Liver (tissue), 9 donors: ENCODE results near the gene KRT8. TPM values are rescaled to one million over a fixed set of nuclear protein-coding genes. Genes with fewer than 3 reads are reported as not detected.

Experiments used
- DNase-seq: peaks from one replicate; pipeline ENCODE4 v3.0.0-alpha.2; 2017; ENCODE audit warnings: low spot score
- H3K27ac ChIP-seq, 2 donors: one replicate each; pipeline ENCODE4 v1.7.0; 2013; ENCODE audit warnings: inconsistent platforms in 2 of 2, low read length in 2 of 2, control low read depth in 1 of 2, low read depth in 1 of 2, mild to moderate bottlenecking in 1 of 2
- H3K27me3 ChIP-seq, 4 donors: one replicate each; pipeline versions ENCODE4 v1.6.1 to v1.7.0; 2013; ENCODE audit warnings: low read length in 3 of 4, inconsistent platforms in 1 of 4, mild to moderate bottlenecking in 1 of 4, moderate library complexity in 1 of 4; ENCODE audit not compliant: control insufficient read depth in 4 of 4, insufficient read depth in 4 of 4
- H3K36me3 ChIP-seq, 4 donors: one replicate each; pipeline versions ENCODE4 v1.6.1 to v1.7.0; 2013; ENCODE audit warnings: low read length in 3 of 4, mild to moderate bottlenecking in 3 of 4, low read depth in 1 of 4, moderate library complexity in 1 of 4; ENCODE audit not compliant: control insufficient read depth in 4 of 4, insufficient read depth in 3 of 4
- H3K4me1 ChIP-seq, 4 donors: one replicate each; pipeline versions ENCODE4 v1.6.1 to v1.7.0; 2013; ENCODE audit warnings: low read length in 3 of 4, mild to moderate bottlenecking in 3 of 4, moderate library complexity in 1 of 4; ENCODE audit not compliant: control insufficient read depth in 4 of 4, insufficient read depth in 4 of 4
- H3K4me3 ChIP-seq, 3 donors: one replicate each; pipeline versions ENCODE4 v1.6.1 to v1.7.0; 2013; ENCODE audit warnings: low read length in 3 of 3, control low read depth in 1 of 3, low read depth in 1 of 3, mild to moderate bottlenecking in 1 of 3
- H3K9ac ChIP-seq, 2 donors: one replicate each; pipeline ENCODE4 v1.7.0; 2013; ENCODE audit warnings: low read length in 2 of 2, mild to moderate bottlenecking in 2 of 2, moderate library complexity in 2 of 2, control low read depth in 1 of 2, low read depth in 1 of 2
- H3K9me3 ChIP-seq, 4 donors: one replicate each; pipeline versions ENCODE4 v1.6.1 to v1.7.0; 2013; ENCODE audit warnings: low read length in 3 of 4; ENCODE audit not compliant: control insufficient read depth in 4 of 4
- EGR1 ChIP-seq, 2 donors: IDR thresholded peaks; 2 replicates each; pipeline ENCODE4 v1.6.1; 2016 to 2018; ENCODE audit warnings: antibody characterized with exemption in 2 of 2, low read depth in 2 of 2
- FOXA1 ChIP-seq: IDR thresholded peaks from 2 replicates; pipeline ENCODE4 v1.6.1; 2016; ENCODE audit warnings: antibody characterized with exemption
- FOXA2 ChIP-seq: IDR thresholded peaks from 2 replicates; pipeline ENCODE4 v1.6.1; 2016; ENCODE audit warnings: antibody characterized with exemption
- GABPA ChIP-seq, 2 donors: IDR thresholded peaks in 1 of 2; conservative IDR thresholded peaks in 1 of 2; 2 replicates each; pipeline ENCODE4 v1.6.1; 2016; ENCODE audit warnings: antibody characterized with exemption in 2 of 2, mild to moderate bottlenecking in 1 of 2, moderate library complexity in 1 of 2
- HNF4A ChIP-seq, 2 donors: conservative IDR thresholded peaks; 2 replicates each; pipeline ENCODE4 v1.6.1; 2016; ENCODE audit warnings: antibody characterized with exemption in 2 of 2, mild to moderate bottlenecking in 2 of 2
- JUND ChIP-seq, 2 donors: IDR thresholded peaks; 2 replicates each; pipeline ENCODE4 v1.6.1; 2016; ENCODE audit warnings: antibody characterized with exemption in 2 of 2
- NR2F2 ChIP-seq: IDR thresholded peaks from 2 replicates; pipeline ENCODE4 v1.6.1; 2016; ENCODE audit warnings: antibody characterized with exemption
- RAD21 ChIP-seq, 2 donors: IDR thresholded peaks; 2 replicates each; pipeline ENCODE4 v1.6.1; 2016; ENCODE audit warnings: antibody characterized with exemption in 2 of 2, mild to moderate bottlenecking in 2 of 2
- RXRA ChIP-seq, 2 donors: IDR thresholded peaks; 2 replicates each; pipeline ENCODE4 v1.6.1; 2017 to 2018; ENCODE audit warnings: antibody characterized with exemption in 2 of 2, mild to moderate bottlenecking in 1 of 2
- SP1 ChIP-seq: IDR thresholded peaks from 2 replicates; pipeline ENCODE4 v1.6.1; 2018; ENCODE audit warnings: antibody characterized with exemption, mild to moderate bottlenecking
- TAF1 ChIP-seq: conservative IDR thresholded peaks from 2 replicates; pipeline ENCODE4 v1.6.1; 2016; ENCODE audit warnings: antibody characterized with exemption, mild to moderate bottlenecking
- YY1 ChIP-seq: IDR thresholded peaks from 2 replicates; pipeline ENCODE4 v1.6.1; 2016; ENCODE audit warnings: antibody characterized with exemption, mild to moderate bottlenecking
- WGBS: extraction: QIAGEN DNeasy Blood & Tissue Kit; methylation state at CpG from one replicate; pipeline ENCODE4 v1.1.7; 2013; 5-methylcytosine and 5-hydroxymethylcytosine counted together
- polyA plus RNA-seq, 2 donors: library from polyadenylated mRNA; stranded (reverse) in 1 of 2; unstranded in 1 of 2; fragments of 200-250 nt in 1 of 2; fragments of >200 nt in 1 of 2; fragmentation: Nextera tagmentation in 1 of 2; extraction: Ambion mirVana in 1 of 2; gene quantifications; one replicate each; pipeline versions ENCODE4 v1.2.1 to v1.2.3, GENCODE V29; 2013 to 2015
- total RNA-seq, 2 donors: library from RNA; depleted of rRNA; stranded (reverse); fragments of >200 nt; gene quantifications; one replicate each; pipeline ENCODE4 v1.2.3, GENCODE V29; 2014
- TF ChIP-seq, protein P1 (sequence below): IDR thresholded peaks from 2 replicates; pipeline ENCODE4 v1.6.1; 2016; ENCODE audit warnings: antibody characterized with exemption, mild to moderate bottlenecking
- TF ChIP-seq, protein P2 (sequence below): IDR thresholded peaks from 2 replicates; pipeline ENCODE4 v1.6.1; 2016; ENCODE audit warnings: antibody characterized with exemption
- TF ChIP-seq, protein P3 (sequence below): IDR thresholded peaks from 2 replicates; pipeline ENCODE4 v1.6.1; 2016; ENCODE audit warnings: antibody characterized with exemption
- TF ChIP-seq, protein P4 (sequence below): fragments of 150-350 bp; IDR thresholded peaks from 2 replicates; pipeline ENCODE4 v1.5.1; 2017; ENCODE audit warnings: improper control_type of control experiment, low read depth, low read length; ENCODE audit not compliant: missing input control
- TF ChIP-seq, protein P5 (sequence below): IDR thresholded peaks from 2 replicates; pipeline ENCODE4 v1.6.1; 2016; ENCODE audit warnings: antibody characterized with exemption
- donor health status: healthy.
- donor health status: healthy.
- donor health status: healthy.
- donor health status: healthy.
- donor health status: healthy.

The KRT8 gene
- total and polyA plus RNA-seq, 4 donors: 128 to 383 (median 198) TPM

DNA sequence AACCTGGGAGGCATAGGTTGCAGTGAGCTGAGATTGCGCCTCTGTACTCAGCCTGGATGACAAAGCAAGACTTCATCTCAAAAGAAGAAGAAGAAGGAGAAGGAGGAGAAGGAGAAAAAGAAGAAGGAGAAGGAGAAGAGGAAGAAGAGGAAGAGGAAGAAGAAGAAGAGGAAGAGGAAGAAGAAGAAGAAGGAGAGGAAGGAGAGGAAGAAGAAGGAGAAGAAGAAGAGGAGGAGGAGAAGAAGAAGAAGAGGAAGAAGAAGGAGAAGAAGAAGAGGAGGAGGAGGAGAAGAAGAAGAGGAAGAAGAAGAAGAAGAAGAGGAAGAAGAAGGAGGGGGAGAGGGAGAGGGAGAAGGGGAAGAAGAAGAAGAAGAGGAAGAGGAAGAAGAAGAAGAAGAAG is 12.9 kb upstream of the KRT8 start (continued):
- TF ChIP-seq, protein P1, sequence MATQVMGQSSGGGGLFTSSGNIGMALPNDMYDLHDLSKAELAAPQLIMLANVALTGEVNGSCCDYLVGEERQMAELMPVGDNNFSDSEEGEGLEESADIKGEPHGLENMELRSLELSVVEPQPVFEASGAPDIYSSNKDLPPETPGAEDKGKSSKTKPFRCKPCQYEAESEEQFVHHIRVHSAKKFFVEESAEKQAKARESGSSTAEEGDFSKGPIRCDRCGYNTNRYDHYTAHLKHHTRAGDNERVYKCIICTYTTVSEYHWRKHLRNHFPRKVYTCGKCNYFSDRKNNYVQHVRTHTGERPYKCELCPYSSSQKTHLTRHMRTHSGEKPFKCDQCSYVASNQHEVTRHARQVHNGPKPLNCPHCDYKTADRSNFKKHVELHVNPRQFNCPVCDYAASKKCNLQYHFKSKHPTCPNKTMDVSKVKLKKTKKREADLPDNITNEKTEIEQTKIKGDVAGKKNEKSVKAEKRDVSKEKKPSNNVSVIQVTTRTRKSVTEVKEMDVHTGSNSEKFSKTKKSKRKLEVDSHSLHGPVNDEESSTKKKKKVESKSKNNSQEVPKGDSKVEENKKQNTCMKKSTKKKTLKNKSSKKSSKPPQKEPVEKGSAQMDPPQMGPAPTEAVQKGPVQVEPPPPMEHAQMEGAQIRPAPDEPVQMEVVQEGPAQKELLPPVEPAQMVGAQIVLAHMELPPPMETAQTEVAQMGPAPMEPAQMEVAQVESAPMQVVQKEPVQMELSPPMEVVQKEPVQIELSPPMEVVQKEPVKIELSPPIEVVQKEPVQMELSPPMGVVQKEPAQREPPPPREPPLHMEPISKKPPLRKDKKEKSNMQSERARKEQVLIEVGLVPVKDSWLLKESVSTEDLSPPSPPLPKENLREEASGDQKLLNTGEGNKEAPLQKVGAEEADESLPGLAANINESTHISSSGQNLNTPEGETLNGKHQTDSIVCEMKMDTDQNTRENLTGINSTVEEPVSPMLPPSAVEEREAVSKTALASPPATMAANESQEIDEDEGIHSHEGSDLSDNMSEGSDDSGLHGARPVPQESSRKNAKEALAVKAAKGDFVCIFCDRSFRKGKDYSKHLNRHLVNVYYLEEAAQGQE: no peak
- TF ChIP-seq, protein P2, sequence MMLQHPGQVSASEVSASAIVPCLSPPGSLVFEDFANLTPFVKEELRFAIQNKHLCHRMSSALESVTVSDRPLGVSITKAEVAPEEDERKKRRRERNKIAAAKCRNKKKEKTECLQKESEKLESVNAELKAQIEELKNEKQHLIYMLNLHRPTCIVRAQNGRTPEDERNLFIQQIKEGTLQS: no peak
- TF ChIP-seq NR2F2 (no peak), RAD21 (IDR thresholded peaks at IDR 0.05) (no peak)

DNA sequence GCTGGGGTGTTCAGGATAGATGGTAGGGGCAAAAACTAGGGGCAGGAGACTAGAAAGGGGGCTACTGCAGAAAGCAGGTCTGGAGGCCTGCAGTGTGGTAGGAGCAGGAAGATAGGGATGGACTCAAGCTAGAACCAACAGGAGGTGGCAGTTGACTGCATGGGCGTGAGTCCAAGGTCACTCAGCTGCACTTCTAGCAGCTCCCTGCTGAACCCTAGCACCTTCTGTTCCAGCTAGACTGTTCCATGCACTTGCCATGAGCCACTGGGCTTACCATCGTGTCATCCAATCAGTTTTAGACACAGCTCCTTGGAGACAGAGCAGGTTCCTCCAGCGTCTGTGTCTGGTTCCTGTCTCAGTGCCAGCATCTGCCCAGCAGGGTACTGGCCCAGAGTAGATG is 11.3 kb upstream of the KRT8 start:
- no peak overlapping the region for H3K9ac ChIP-seq
- no peaks in the 10 kb centered on the region for H3K36me3 ChIP-seq
- H3K27ac ChIP-seq: no peak overlapping the region
- no peaks in the 10 kb centered on the region for H3K9me3 ChIP-seq
- H3K4me1 ChIP-seq: no peaks in the 10 kb centered on the region
- H3K4me3 ChIP-seq: no peak overlapping the region
- TF ChIP-seq HNF4A (conservative IDR thresholded peaks at IDR 0.05): no peak
- TF ChIP-seq, protein P3, sequence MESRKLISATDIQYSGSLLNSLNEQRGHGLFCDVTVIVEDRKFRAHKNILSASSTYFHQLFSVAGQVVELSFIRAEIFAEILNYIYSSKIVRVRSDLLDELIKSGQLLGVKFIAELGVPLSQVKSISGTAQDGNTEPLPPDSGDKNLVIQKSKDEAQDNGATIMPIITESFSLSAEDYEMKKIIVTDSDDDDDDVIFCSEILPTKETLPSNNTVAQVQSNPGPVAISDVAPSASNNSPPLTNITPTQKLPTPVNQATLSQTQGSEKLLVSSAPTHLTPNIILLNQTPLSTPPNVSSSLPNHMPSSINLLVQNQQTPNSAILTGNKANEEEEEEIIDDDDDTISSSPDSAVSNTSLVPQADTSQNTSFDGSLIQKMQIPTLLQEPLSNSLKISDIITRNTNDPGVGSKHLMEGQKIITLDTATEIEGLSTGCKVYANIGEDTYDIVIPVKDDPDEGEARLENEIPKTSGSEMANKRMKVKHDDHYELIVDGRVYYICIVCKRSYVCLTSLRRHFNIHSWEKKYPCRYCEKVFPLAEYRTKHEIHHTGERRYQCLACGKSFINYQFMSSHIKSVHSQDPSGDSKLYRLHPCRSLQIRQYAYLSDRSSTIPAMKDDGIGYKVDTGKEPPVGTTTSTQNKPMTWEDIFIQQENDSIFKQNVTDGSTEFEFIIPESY: no peak
- no peak for TF ChIP-seq JUND (IDR thresholded peaks at IDR 0.05)
- TF ChIP-seq, protein P4, sequence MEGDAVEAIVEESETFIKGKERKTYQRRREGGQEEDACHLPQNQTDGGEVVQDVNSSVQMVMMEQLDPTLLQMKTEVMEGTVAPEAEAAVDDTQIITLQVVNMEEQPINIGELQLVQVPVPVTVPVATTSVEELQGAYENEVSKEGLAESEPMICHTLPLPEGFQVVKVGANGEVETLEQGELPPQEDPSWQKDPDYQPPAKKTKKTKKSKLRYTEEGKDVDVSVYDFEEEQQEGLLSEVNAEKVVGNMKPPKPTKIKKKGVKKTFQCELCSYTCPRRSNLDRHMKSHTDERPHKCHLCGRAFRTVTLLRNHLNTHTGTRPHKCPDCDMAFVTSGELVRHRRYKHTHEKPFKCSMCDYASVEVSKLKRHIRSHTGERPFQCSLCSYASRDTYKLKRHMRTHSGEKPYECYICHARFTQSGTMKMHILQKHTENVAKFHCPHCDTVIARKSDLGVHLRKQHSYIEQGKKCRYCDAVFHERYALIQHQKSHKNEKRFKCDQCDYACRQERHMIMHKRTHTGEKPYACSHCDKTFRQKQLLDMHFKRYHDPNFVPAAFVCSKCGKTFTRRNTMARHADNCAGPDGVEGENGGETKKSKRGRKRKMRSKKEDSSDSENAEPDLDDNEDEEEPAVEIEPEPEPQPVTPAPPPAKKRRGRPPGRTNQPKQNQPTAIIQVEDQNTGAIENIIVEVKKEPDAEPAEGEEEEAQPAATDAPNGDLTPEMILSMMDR: no peak
- TF ChIP-seq YY1: no peak
- no peak for DNase-seq
- WGBS: 88% methylated on average over 3 of the region's 3 CpGs
- no peaks in the 10 kb centered on the region for H3K27me3 ChIP-seq

DNA sequence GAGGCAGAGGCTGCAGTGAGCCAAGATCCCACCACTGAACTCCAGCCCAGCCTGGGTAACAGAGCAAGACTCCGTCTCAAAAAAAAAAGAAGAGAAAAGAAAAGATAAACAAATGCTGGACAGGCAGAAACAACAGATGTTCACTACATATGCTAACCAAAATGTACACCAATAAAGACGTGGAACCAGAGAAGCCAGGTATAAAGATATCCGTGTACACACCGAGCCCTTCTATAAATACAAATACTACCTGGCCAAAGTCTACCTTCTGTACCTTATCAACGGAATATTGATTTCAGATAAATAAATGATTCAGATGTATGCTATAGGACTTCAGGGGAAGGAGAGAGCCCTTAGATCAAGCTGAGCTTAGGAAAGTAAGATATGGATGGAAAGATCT is 10.8 kb upstream of the KRT8 start:
- no peaks in the 10 kb centered on the region for H3K27me3 ChIP-seq
- 55% methylated on average over 5 of the region's 5 CpGs for WGBS
- no peak for DNase-seq
- no peak for TF ChIP-seq TAF1
- TF ChIP-seq NR2F2: no peak
- TF ChIP-seq, protein P1: no peak
- TF ChIP-seq FOXA1: no peak
- TF ChIP-seq, protein P5, sequence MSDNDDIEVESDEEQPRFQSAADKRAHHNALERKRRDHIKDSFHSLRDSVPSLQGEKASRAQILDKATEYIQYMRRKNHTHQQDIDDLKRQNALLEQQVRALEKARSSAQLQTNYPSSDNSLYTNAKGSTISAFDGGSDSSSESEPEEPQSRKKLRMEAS: no peak
- no peak for TF ChIP-seq GABPA (IDR thresholded peaks at IDR 0.05 in 1 of 2, conservative IDR thresholded peaks at IDR 0.05 in 1 of 2)
- no peak for TF ChIP-seq SP1
- no peak for TF ChIP-seq FOXA2
- TF ChIP-seq, protein P2: no peak
- no peak for TF ChIP-seq RXRA (IDR thresholded peaks at IDR 0.05)
- TF ChIP-seq RAD21 (IDR thresholded peaks at IDR 0.05): no peak
- TF ChIP-seq EGR1 (IDR thresholded peaks at IDR 0.05; ENCODE audit: low read depth in 2 of 2): no peak
- TF ChIP-seq, protein P3: no peak

More for the DNA sequence above, 10.8 kb upstream of the KRT8 start:
- no peak overlapping the region for H3K4me3 ChIP-seq
- no peaks in the 10 kb centered on the region for H3K9me3 ChIP-seq
- H3K27ac ChIP-seq: no peak overlapping the region
- H3K4me1 ChIP-seq: no peaks in the 10 kb centered on the region
- no peaks in the 10 kb centered on the region for H3K36me3 ChIP-seq
- no peak overlapping the region for H3K9ac ChIP-seq
